Activated CD4-positive, alpha-beta T cell treated with anti-CD3 and anti-CD28 coated beads, Interleukin-2, amount 50 U/mL, for 24 hours (primary cell): ENCODE data around the gene FBN2.

Source experiments
- DNase-seq, 2 donors: peaks; one replicate each; pipeline ENCODE4 v3.0.0-alpha.2; 2020; ENCODE audit warnings: low read depth in 1 of 2, low spot score in 1 of 2

Gene FBN2

DNA sequence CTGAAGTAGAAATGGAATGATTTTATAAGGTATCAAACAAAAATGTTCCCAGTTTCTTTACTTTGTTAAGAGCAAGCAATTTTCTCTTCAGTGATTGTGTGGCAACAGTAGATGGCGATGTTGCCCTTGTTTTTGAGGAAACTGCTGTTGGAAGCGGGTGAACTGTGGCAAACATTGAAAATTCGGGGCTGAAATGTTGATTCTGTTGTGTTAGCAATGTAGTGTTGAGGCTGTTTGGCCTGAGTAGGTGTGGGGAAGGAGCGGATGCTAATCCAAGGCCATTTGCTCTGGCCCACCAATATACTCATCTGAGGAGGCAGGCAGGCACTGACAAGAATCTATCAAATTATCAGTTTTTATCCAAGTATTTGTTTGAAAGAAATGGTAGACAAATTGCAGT, 324.7 kb downstream of the FBN2 start:
- peak in 1 of 2 donors; percentile 35 for DNase-seq

GRCh38 chr5:128212191-128212806, 325.7 kb downstream of the FBN2 start:
- DNase-seq = no peak

GRCh38 chr5:128208436-128208835, 329.6 kb downstream of the FBN2 start:
- no peak for DNase-seq
